HCT116 (cell line): Measurements from ENCODE around the gene ADK.

Source experiments
- CEBPB ChIP-seq: IDR thresholded peaks from 2 replicates; pipeline ENCODE4 v1.6.1; 2012; ENCODE audit warnings: low read depth
- ELF1 ChIP-seq: IDR thresholded peaks from 2 replicates; pipeline ENCODE4 v1.6.1; 2012; ENCODE audit warnings: low read depth, borderline replicate concordance
- EZH2 ChIP-seq: fragments of 200-600 bp; sonication (generic); IDR thresholded peaks from 2 replicates; pipeline ENCODE4 v1.6.1; 2017; ENCODE audit warnings: antibody characterized with exemption, mixed run types
- EZH2phosphoT487 ChIP-seq: fragments of 200-600 bp; IDR thresholded peaks from 2 replicates; pipeline ENCODE4 v1.6.1; 2018; ENCODE audit warnings: antibody characterized with exemption, borderline replicate concordance
- POLR2A ChIP-seq: IDR thresholded peaks from 2 replicates; pipeline ENCODE4 v1.7.0; 2011; ENCODE audit warnings: borderline replicate concordance; ENCODE audit not compliant: insufficient read depth, insufficient read length; ENCODE audit errors: extremely low read depth
- POLR2AphosphoS5 ChIP-seq: IDR thresholded peaks from 2 replicates; pipeline ENCODE4 v1.6.1; 2011; ENCODE audit warnings: mild to moderate bottlenecking, low read depth, low read length, moderate library complexity
- REST ChIP-seq: IDR thresholded peaks from 2 replicates; pipeline ENCODE4 v1.6.1; 2012; ENCODE audit warnings: low read depth
- SIN3A ChIP-seq: IDR thresholded peaks from 2 replicates; pipeline ENCODE4 v1.6.1; 2012; ENCODE audit warnings: low read depth
- SP1 ChIP-seq: IDR thresholded peaks from 2 replicates; pipeline ENCODE4 v1.6.1; 2012; ENCODE audit warnings: low read depth
- TCF7L2 ChIP-seq: IDR thresholded peaks from 2 replicates; pipeline ENCODE4 v1.7.0; 2011; ENCODE audit warnings: borderline replicate concordance, inconsistent platforms; ENCODE audit not compliant: insufficient read depth, insufficient read length; ENCODE audit errors: extremely low read depth
- YY1 ChIP-seq: IDR thresholded peaks from 2 replicates; pipeline ENCODE4 v1.6.1; 2011; ENCODE audit warnings: low read length, low read depth, moderate library complexity, mild to moderate bottlenecking; ENCODE audit not compliant: insufficient replicate concordance; ENCODE audit errors: extremely low read depth
- TF ChIP-seq, protein P1 (sequence below), 3 experiments: fragments of 200-600 bp in 1 of 3; sonication (generic) in 1 of 3; IDR thresholded peaks in 2 of 3; conservative IDR thresholded peaks in 1 of 3; 2 replicates each; pipeline ENCODE4 v1.5.1; 2012 to 2017; ENCODE audit warnings: low read depth in 2 of 3, low read length in 2 of 3, antibody characterized with exemption in 1 of 3, borderline replicate concordance in 1 of 3, control low read depth in 1 of 3, mild to moderate bottlenecking in 1 of 3, mixed read lengths in 1 of 3, mixed run types in 1 of 3, moderate library complexity in 1 of 3; ENCODE audit not compliant: insufficient read depth in 1 of 3

DNA sequence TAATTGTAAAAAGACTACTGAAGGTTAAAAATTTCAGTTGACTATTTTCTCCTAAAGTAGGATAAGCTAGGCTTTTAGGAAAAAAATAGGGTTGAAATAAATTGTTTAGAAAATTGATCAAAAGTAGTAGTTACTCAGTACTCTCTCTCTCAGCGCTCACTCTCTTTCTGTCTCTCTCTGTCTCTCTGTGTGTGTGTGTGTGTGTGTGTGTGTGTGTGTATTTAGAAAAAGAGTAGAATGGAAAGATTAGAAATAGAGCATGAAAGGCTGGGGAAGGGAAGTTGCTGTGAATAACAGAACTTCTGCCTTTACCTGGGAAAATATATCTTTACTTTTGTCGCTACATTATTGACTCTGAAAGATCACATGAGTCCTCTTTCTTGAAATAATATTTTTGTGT lies 20.6 kb downstream of the ADK start:
- TF ChIP-seq, protein P1, sequence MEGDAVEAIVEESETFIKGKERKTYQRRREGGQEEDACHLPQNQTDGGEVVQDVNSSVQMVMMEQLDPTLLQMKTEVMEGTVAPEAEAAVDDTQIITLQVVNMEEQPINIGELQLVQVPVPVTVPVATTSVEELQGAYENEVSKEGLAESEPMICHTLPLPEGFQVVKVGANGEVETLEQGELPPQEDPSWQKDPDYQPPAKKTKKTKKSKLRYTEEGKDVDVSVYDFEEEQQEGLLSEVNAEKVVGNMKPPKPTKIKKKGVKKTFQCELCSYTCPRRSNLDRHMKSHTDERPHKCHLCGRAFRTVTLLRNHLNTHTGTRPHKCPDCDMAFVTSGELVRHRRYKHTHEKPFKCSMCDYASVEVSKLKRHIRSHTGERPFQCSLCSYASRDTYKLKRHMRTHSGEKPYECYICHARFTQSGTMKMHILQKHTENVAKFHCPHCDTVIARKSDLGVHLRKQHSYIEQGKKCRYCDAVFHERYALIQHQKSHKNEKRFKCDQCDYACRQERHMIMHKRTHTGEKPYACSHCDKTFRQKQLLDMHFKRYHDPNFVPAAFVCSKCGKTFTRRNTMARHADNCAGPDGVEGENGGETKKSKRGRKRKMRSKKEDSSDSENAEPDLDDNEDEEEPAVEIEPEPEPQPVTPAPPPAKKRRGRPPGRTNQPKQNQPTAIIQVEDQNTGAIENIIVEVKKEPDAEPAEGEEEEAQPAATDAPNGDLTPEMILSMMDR (IDR thresholded peaks at IDR 0.05 in 2 of 3, conservative IDR thresholded peaks at IDR 0.05 in 1 of 3; ENCODE audit: borderline replicate concordance in 1 of 3, insufficient read depth in 1 of 3, low read depth in 2 of 3, low read length in 2 of 3) = no peak
- TF ChIP-seq EZH2 = no peak
- no peak for TF ChIP-seq POLR2AphosphoS5
- TF ChIP-seq CEBPB = no peak
- TF ChIP-seq YY1 = no peak
- TF ChIP-seq POLR2A = no peak
- no peak for TF ChIP-seq EZH2phosphoT487
- no peak for TF ChIP-seq SP1
- no peak for TF ChIP-seq REST
- no peak for TF ChIP-seq ELF1
- TF ChIP-seq SIN3A = no peak
- no peak for TF ChIP-seq TCF7L2
